Iris pigment epithelial cell (primary cell): ENCODE measurements around the gene OR4F15.

ENCODE experiments used
- DNase-seq: peaks from one replicate; pipeline ENCODE4 v3.0.0-alpha.2; 2011; ENCODE audit warnings: low read depth

OR4F15 gene

DNA sequence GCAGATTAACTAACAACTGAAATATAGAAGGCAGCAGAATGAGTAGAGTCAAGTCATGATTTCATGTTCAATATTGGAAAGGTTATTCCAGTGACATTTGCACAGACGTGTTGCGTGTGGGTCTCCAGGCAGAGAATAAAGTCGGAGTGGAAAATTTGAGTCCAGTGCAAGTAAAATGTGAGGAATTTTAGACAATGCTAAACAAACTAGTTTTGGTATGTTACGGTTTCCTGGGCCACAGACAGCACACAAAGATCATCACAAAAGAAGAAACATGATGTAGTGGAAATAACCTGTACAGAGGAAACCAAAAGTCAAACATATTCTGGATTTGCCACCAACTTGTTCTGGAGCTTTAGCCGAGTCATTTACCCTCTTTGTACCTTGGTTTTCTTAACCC is 8.3 kb upstream of the OR4F15 start:
- DNase-seq = peak; percentile 3

GRCh38 chr15:101804375-101804774 is 7.6 kb upstream of the OR4F15 start:
- no peak for DNase-seq

DNA sequence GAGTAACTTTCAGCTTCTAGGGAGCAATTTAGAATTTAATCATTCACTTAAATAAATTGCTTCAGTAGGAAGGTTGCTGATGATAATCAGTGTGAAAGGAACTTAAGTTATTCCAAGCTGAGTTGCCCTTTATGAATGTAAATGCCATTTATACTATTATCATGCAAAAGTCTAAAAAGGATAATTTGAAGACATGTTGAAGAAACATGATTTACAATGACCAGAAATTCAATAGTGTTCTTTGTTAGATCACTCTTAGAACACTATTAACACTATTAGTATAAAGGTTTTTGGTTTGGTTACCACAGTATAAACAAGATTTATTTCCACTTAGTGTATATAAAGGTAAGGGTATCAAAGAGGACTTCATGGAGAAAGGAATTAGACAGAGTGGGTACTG is 7.1 kb upstream of the OR4F15 start:
- DNase-seq = no peak

- DNase-seq = no peak
Measured at GRCh38 chr15:101805605-101806345, 6.2 kb upstream of the OR4F15 start.

DNA sequence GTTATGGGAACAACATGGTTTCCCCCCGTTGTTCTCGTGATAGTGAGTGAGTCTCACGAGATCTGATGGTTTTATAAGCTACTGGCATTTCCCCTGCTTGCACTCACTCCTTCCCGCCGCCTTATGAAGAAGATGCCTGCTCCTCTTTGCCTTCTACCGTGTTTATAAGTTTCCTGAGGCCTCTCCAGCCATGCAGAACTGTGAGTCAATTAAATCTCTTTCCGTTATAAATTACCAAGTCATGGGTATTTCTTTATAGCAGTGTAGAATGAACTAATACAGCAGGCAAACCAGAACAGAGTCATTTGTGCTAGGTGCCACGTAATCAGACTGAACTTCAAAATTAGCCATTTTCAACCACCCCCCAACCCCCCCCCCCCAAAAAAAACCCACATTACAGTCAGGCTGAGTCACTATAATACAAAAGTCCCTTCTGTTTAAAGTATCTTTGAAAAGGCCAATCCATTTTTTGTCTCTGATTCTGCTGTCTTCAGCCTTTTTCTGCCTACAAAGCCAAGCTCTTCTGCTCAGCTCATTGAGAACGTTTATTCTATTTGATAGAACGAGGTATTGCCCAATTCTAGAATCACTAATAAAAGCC is 4.6 kb upstream of the OR4F15 start:
- peak; percentile 7 for DNase-seq

DNA sequence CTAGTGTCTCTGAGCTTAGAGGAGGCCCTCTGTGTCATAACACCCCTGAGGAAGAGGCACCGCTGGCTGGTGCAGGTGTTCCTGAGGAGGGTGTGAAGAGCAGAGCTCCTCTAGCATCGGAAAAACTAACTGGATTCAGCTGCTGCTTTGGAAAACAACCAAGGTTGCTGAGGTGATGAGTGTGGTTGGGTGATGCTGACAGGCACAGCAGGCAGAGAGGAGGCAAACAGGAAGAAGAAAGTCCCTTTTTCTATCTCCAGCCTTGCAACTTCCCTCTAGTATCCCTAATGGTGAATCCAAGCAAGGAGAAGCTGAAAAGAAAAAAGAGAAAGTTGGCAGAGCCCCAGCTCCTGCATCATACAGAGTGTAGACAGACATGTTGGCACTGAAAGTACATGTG is 3.8 kb upstream of the OR4F15 start:
- peak; percentile 2 for DNase-seq

- DNase-seq = no peak
Measured at GRCh38 chr15:101810456-101810855, 1.5 kb upstream of the OR4F15 start.

DNA sequence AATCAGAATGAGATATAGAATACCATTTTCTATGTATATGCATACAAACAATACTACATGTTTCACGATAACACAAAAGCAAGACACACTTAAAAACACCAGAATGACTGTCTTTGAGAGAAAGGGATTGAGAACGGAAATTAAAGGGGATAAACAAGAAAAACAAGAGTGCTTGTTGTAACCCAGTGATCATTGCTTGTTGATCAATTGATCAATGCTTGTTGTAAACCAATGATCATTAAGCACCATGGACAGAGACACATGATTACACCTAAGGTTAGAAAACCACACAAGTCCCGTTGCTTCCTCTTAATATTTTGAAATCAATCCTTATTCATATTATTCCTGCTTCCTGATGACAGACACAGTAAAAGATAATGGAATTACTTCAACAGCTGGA is 1.1 kb upstream of the OR4F15 start:
- no peak for DNase-seq

- DNase-seq = peak; percentile 11
Measured at GRCh38 chr15:101813803-101814534, 2.0 kb downstream of the OR4F15 start.

GRCh38 chr15:101820781-101821180 is 8.8 kb downstream of the OR4F15 start:
- no peak for DNase-seq

DNA sequence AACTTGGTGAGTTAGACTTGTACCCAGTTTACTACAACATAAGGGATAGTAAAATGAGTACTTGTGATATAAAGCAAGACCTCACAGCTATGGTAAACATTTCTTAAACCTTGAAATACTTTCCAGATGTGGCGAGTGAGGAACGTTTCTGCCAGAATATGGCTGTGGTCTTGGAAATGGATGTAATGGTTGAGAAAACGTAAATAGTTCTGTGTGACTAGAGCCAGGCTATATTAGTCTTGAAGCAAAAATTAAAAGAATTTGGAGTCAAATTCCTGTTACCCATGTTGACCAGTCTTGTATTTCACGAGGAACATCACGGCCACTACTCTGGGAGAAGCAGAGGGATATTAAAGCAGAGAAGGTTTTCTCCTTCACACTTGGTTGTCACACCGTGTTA is 15.3 kb downstream of the OR4F15 start:
- DNase-seq = peak; percentile 3

DNA sequence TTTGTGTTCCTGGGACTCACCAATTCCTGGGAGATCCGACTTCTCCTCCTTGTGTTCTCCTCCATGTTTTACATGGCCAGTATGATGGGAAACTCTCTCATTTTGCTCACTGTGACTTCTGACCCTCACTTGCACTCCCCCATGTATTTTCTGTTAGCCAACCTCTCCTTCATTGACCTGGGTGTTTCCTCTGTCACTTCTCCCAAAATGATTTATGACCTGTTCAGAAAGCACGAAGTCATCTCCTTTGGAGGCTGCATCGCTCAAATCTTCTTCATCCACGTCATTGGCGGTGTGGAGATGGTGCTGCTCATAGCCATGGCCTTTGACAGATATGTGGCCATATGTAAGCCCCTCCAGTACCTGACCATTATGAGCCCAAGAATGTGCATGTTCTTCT is 16.8 kb downstream of the OR4F15 start:
- DNase-seq = no peak

DNA sequence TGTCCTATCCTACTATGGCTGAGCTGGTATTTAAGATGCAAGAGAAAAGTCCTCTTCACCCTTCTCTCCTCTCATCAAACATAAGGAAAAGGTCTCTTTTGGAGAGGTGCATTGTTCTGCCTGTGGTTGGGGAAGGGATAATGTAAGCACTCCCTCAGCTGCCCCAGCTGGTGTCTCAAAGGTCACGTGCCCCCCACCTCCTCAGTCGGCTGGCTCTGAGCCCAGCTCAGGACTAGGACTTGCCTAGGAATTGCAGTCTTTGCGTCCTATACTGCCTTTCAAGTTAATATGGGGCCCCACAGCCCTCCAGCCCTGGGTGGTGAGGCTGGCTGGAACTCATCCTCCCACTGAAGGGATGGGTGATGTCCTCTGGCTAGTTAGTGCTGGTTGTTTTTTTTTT is 29.7 kb downstream of the OR4F15 start:
- DNase-seq = no peak

- DNase-seq = no peak
Measured at GRCh38 chr15:101844916-101845315, 32.9 kb downstream of the OR4F15 start.

DNA sequence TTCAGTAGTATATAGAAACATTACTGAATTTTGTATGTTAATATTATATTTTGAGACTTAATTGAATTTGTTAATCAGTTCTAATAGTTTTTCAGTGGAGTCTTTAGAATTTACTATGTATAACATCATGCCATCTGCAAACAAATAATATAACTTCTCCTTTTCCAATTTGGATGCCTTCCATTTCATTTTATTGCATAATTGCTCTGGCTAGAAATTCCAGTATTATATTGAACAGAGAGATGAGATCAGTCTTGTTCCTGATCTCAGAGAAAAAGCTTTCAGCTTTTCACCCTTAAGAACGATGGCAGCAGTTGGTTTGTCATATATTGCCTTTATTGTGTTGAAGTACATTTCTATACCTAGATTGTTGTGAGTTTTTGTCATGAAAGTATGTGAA is 40.4 kb downstream of the OR4F15 start:
- DNase-seq = no peak
